Measurements from ENCODE around the gene CRHR1. TPM values are rescaled to one million over a fixed set of nuclear protein-coding genes. Genes with fewer than 3 reads are reported as not detected.

The CRHR1 gene
- total RNA-seq, 2 donors from 2014 or later = 1.4 to 2.1 TPM

DNA sequence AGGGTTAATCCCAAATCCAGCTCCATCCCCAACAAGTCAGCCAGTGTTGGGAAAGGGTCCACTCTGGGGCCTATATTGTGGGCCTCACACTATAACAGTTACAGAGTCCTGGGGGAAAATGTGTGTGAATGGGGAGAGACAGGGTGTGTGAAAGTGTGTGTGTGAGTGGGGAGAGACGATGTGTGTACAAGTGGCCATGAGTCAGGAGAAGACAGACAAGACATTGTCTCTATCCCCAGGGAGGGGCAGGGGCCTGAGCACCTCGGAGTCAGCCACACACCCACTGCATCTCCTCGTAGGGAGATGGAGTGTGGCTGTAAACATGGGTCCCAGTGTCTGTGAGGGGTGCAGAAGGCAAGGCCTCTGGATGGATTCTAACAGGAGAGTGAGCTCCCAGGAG lies 2.9 kb downstream of the CRHR1 start:
- no peaks in the 10 kb centered on the region for H3K36me3 ChIP-seq
- no peak overlapping the region for H3K4me3 ChIP-seq
- intact Hi-C loops (cut with DNase I) = no loop called here
- peaks cover 6% of the 10 kb centered on the region for H3K4me1 ChIP-seq (replicated peaks)
- H3K27me3 ChIP-seq (replicated peaks; ENCODE audit: insufficient read depth) = no peaks in the 10 kb centered on the region
- no peak overlapping the region for H3K27ac ChIP-seq
- WGBS = 80% methylated on average over 3 of the region's 3 CpGs
- no peak for DNase-seq (ENCODE audit: low spot score)
- TF ChIP-seq, protein P1, sequence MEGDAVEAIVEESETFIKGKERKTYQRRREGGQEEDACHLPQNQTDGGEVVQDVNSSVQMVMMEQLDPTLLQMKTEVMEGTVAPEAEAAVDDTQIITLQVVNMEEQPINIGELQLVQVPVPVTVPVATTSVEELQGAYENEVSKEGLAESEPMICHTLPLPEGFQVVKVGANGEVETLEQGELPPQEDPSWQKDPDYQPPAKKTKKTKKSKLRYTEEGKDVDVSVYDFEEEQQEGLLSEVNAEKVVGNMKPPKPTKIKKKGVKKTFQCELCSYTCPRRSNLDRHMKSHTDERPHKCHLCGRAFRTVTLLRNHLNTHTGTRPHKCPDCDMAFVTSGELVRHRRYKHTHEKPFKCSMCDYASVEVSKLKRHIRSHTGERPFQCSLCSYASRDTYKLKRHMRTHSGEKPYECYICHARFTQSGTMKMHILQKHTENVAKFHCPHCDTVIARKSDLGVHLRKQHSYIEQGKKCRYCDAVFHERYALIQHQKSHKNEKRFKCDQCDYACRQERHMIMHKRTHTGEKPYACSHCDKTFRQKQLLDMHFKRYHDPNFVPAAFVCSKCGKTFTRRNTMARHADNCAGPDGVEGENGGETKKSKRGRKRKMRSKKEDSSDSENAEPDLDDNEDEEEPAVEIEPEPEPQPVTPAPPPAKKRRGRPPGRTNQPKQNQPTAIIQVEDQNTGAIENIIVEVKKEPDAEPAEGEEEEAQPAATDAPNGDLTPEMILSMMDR (IDR thresholded peaks at IDR 0.05) = no peak
- H3K9me3 ChIP-seq = no peaks in the 10 kb centered on the region

DNA sequence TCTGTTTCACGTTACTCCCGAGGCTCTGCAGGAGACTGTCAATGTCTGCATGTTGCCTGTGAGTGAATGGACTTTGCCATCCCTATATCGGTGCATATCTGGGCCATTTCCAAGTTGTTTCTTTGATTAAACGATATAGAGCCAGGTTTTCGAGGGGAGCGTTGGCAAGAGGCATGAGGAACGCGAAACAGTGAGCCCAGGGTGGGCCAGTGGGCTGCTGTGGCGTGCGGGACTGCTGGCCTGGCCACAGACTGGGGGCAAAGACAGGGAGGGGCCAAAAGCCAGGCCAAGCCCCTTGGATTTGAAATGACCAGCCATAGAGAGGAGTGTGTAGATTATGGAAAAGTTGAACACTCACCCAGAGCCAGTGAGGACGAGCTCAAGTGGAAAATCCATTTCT lies 3.5 kb downstream of the CRHR1 start:
- WGBS = 74% methylated on average over 11 of the region's 11 CpGs
- Histone ChIP-seq H3K36me3 (no peaks in the 10 kb centered on the region), H3K9me3 (no peaks in the 10 kb centered on the region), H3K27ac (no peak overlapping the region), H3K4me1 (replicated peaks) (peaks cover 6% of the 10 kb centered on the region), H3K4me3 (no peak overlapping the region), H3K27me3 (replicated peaks; ENCODE audit: insufficient read depth) (no peaks in the 10 kb centered on the region)
- intact Hi-C loops (cut with DNase I) = no loop called here
- DNase-seq (ENCODE audit: low spot score) = no peak
- no peak for TF ChIP-seq POLR2A (IDR thresholded peaks at IDR 0.05)

DNA sequence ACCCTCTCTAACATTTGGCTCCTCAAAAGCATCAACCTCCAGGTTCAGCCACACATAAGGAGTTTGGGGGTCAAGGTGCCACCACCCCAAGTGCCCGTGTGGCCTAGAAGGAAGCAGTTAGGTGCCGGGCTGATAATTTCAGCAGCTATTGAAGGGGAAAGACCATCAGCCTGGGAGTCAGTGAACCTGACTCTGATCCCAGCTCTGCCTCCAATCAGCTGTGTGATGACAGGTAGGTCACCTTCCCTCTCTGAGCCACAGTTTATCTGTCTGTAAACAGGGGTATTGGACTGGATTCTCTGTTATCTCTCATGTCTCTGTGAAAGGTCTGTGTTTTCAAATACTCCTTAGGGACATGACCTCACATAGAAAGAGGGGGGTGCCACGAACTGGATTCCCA lies 3.9 kb downstream of the CRHR1 start:
- Histone ChIP-seq H3K4me3 (no peak overlapping the region), H3K27me3 (replicated peaks; ENCODE audit: insufficient read depth) (no peaks in the 10 kb centered on the region), H3K9me3 (no peaks in the 10 kb centered on the region), H3K4me1 (replicated peaks) (peaks cover 6% of the 10 kb centered on the region), H3K36me3 (no peaks in the 10 kb centered on the region), H3K27ac (no peak overlapping the region)
- TF ChIP-seq, protein P1 (IDR thresholded peaks at IDR 0.05) = no peak
- TF ChIP-seq POLR2AphosphoS5 (IDR thresholded peaks at IDR 0.05) (no peak), POLR2A (IDR thresholded peaks at IDR 0.05) (no peak)
- intact Hi-C loops (cut with DNase I) = no loop called here
- WGBS = 93% methylated on average over 3 of the region's 3 CpGs
- DNase-seq (ENCODE audit: low spot score) = no peak

DNA sequence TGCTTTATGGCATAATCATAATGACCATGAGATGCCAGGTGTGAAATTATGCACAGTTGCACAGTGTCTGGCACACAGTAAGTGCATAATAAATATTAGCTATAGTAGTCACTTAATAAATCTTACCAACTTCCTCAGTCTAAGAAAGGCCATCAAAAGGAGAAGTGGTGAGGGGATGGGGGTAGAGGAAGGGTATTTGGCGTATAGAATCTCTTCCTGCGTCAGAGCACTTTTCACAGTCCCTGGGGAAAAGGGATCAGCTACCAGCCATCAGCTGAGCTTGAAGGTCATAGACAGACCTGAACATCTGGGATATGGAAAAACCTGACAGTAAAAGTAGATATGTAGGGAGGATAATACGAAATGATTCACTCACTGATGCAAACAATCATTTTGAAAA lies 5.8 kb downstream of the CRHR1 start:
- Histone ChIP-seq H3K9me3 (no peaks in the 10 kb centered on the region), H3K36me3 (no peaks in the 10 kb centered on the region), H3K27me3 (replicated peaks; ENCODE audit: insufficient read depth) (no peaks in the 10 kb centered on the region), H3K27ac (no peak overlapping the region), H3K4me3 (no peak overlapping the region), H3K4me1 (replicated peaks) (no peaks in the 10 kb centered on the region)
- WGBS = 50% methylated on average over 3 of the region's 3 CpGs
- intact Hi-C loops (cut with DNase I) = no loop called here
- no peak for DNase-seq (ENCODE audit: low spot score)
- TF ChIP-seq POLR2AphosphoS5 (IDR thresholded peaks at IDR 0.05) (no peak), POLR2A (IDR thresholded peaks at IDR 0.05) (no peak)
- TF ChIP-seq, protein P1 (IDR thresholded peaks at IDR 0.05) = no peak

DNA sequence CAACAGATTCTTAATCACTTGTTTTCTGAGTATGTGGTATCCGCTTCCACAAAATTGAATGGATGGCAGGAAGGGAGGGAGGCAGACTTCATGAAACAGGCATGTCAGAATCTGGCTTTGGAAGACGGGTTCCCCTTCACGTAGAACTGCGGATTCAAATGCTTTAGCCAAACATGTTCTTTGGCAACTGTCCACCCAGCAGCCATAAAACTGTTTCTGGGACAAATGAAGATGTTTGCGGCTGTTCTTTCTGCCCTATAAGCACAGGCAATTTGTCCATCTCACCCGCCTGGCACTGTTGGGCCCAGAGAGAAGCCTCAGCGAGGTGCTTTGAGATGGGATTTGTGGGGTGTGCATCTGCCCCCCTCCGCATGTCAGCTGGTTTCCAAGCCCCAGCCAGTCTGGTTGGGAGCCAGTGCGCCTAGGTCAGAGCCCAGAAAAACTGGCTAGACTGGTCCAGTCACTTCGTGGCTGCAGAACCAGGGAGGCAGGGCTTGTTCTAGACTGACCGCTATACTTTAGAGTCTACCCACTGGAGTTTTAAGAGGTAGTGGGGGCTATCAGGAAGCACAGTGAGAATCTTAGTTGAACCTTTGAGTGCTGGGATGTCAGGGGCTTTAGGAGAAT lies 6.3 kb downstream of the CRHR1 start:
- no peaks in the 10 kb centered on the region for H3K4me1 ChIP-seq (replicated peaks)
- 22% methylated on average over 11 of the region's 11 CpGs for WGBS
- intact Hi-C loops (cut with DNase I) = no loop called here
- H3K9me3 ChIP-seq = no peaks in the 10 kb centered on the region
- peak overlapping the region in 1 of 2 donors; percentile 20 for H3K27ac ChIP-seq
- H3K36me3 ChIP-seq = no peaks in the 10 kb centered on the region
- TF ChIP-seq, protein P1 (IDR thresholded peaks at IDR 0.05) = no peak
- peak; percentile 74 for TF ChIP-seq POLR2AphosphoS5 (IDR thresholded peaks at IDR 0.05)
- no peak overlapping the region for H3K4me3 ChIP-seq
- H3K27me3 ChIP-seq (replicated peaks; ENCODE audit: insufficient read depth) = no peaks in the 10 kb centered on the region
- peak; percentile 62 for DNase-seq (ENCODE audit: low spot score)
